A549 (cell line): ENCODE measurements around the gene USP34. TPM values are rescaled to one million over a fixed set of nuclear protein-coding genes. Genes with fewer than 3 reads are reported as not detected.

Experiments
- ATAC-seq, 2 experiments: fragments of 200-7000 bp in 1 of 2; fragments of >200 bp in 1 of 2; cut with Nextera tagmentation in 1 of 2; cut with Tn5 transposase in 1 of 2; 3 replicates each; pipeline versions ENCODE4 v1.8.0 to v1.9.1; 2018 to 2020; ENCODE audit warnings: mild to moderate bottlenecking in 1 of 2, moderate library complexity in 1 of 2
- CTCF ChIA-PET: fragments of 300-600 bp; sonication (Branson Sonifier 250); formaldehyde crosslinking; extraction: SDS; loops from one replicate; lab custom pipeline; 2021; ENCODE audit warnings: antibody characterized with exemption, inconsistent platforms; lab: Yijun Ruan, JAX
- POLR2A ChIA-PET: fragments of 350-600 bp; formaldehyde crosslinking; extraction: SDS; loops from one replicate; lab custom pipeline; 2021; ENCODE audit warnings: antibody characterized with exemption, inconsistent platforms; lab: Yijun Ruan, JAX
- DNase-seq, 2 experiments: peaks; one replicate each; pipeline versions ENCODE4 v3.0.0 to v3.0.0-alpha.2; 2011 to 2016; ENCODE audit warnings: low read depth in 1 of 2, low spot score in 1 of 2
- FAIRE-seq: peaks from 2 replicates; lab custom pipeline; 2011; peaks lifted over from hg19 to GRCh38; lab: Jason Lieb, UNC
- H3K27ac ChIP-seq, 2 experiments: fragments of >200 bp; sonication (Bioruptor Twin); formaldehyde crosslinking; 3 replicates each; pipeline ENCODE4 v1.5.1; 2016 to 2017
- H3K4me1 ChIP-seq: fragments of >200 bp; sonication (Bioruptor Twin); formaldehyde crosslinking; 3 replicates; pipeline ENCODE4 v1.6.1; 2016
- H3K4me2 ChIP-seq: fragments of >200 bp; sonication (Bioruptor Twin); formaldehyde crosslinking; 3 replicates; pipeline ENCODE4 v1.6.1; 2016
- H3K4me3 ChIP-seq: fragments of >200 bp; sonication (Bioruptor Twin); formaldehyde crosslinking; 3 replicates; pipeline ENCODE4 v1.5.1; 2016
- H3K9me3 ChIP-seq: fragments of >200 bp; sonication (Bioruptor Twin); formaldehyde crosslinking; 3 replicates; pipeline ENCODE4 v1.6.1; 2016
- BCL3 ChIP-seq: fragments of >200 bp; sonication (Bioruptor Twin); formaldehyde crosslinking; IDR thresholded peaks from 3 replicates; pipeline ENCODE4 v1.6.1; 2016
- CBX2 ChIP-seq: fragments of 200-600 bp; sonication (generic); IDR thresholded peaks from 2 replicates; pipeline ENCODE4 v1.6.1; 2016; ENCODE audit warnings: low read depth, mild to moderate bottlenecking, borderline replicate concordance
- CBX8 ChIP-seq: fragments of 200-600 bp; sonication (generic); IDR thresholded peaks from 2 replicates; pipeline ENCODE4 v1.6.1; 2016
- CHD4 ChIP-seq: fragments of 200-600 bp; sonication (generic); IDR thresholded peaks from 2 replicates; pipeline ENCODE4 v1.6.1; 2016; ENCODE audit warnings: antibody characterized with exemption, mild to moderate bottlenecking, borderline replicate concordance
- CTCF ChIP-seq: fragments of >200 bp; sonication (Bioruptor Twin); formaldehyde crosslinking; IDR thresholded peaks from 3 replicates; pipeline ENCODE4 v1.5.1; 2016
- E2F6 ChIP-seq: IDR thresholded peaks from 2 replicates; pipeline ENCODE4 v1.6.1; 2012; ENCODE audit warnings: low read depth, borderline replicate concordance
- FOSL2 ChIP-seq, 2 experiments: fragments of 450-650 bp in 1 of 2; fragments of >200 bp in 1 of 2; sonication (Bioruptor Twin) in 1 of 2; formaldehyde crosslinking; IDR thresholded peaks; 2 replicates each; pipeline versions ENCODE4 v1.5.0 to v1.6.1; 2016 to 2020; ENCODE audit warnings: mild to moderate bottlenecking in 1 of 2, moderate library complexity in 1 of 2
- HDAC2 ChIP-seq: fragments of 200-600 bp; sonication (generic); IDR thresholded peaks from 2 replicates; pipeline ENCODE4 v1.6.1; 2016
- HES2 ChIP-seq: fragments of >200 bp; sonication (Bioruptor Twin); formaldehyde crosslinking; IDR thresholded peaks from 2 replicates; pipeline ENCODE4 v1.6.1; 2016
- HMGXB4 ChIP-seq: fragments of 250-450 bp; sonication (Bioruptor Pico); IDR thresholded peaks from 2 replicates; pipeline ENCODE4 v1.5.0; 2021; ENCODE audit warnings: mild to moderate bottlenecking, moderate library complexity, borderline replicate concordance
- HOXA7 ChIP-seq: fragments of 250-450 bp; sonication (Bioruptor Pico); IDR thresholded peaks from 2 replicates; pipeline ENCODE4 v1.5.0; 2020; ENCODE audit warnings: mild to moderate bottlenecking, moderate library complexity
- JUN ChIP-seq, 2 experiments: fragments of >200 bp; sonication (Bioruptor Twin); formaldehyde crosslinking; IDR thresholded peaks; 2 replicates in 1 of 2; 3 replicates in 1 of 2; pipeline ENCODE4 v1.6.1; 2016 to 2017
- KDM5A ChIP-seq: fragments of 200-600 bp; sonication (generic); IDR thresholded peaks from 2 replicates; pipeline ENCODE4 v1.6.1; 2016; ENCODE audit warnings: antibody characterized with exemption, mild to moderate bottlenecking
- MAFK ChIP-seq: fragments of 450-650 bp; IDR thresholded peaks from 2 replicates; pipeline ENCODE4 v1.6.1; 2014; ENCODE audit not compliant: partially characterized antibody
- MAX ChIP-seq: IDR thresholded peaks from 2 replicates; pipeline ENCODE4 v1.6.1; 2012
- PHF8 ChIP-seq: fragments of 200-600 bp; sonication (generic); IDR thresholded peaks from 2 replicates; pipeline ENCODE4 v1.6.1; 2016; ENCODE audit warnings: low read depth, mild to moderate bottlenecking, antibody characterized with exemption, moderate library complexity, borderline replicate concordance
- REST ChIP-seq: fragments of 200-600 bp; sonication (generic); IDR thresholded peaks from 2 replicates; pipeline ENCODE4 v1.6.1; 2016; ENCODE audit warnings: antibody characterized with exemption, mild to moderate bottlenecking, moderate library complexity
- RNF2 ChIP-seq: fragments of 200-600 bp; sonication (generic); IDR thresholded peaks from 2 replicates; pipeline ENCODE4 v1.6.1; 2016; ENCODE audit warnings: low read depth, mild to moderate bottlenecking, antibody characterized with exemption, moderate library complexity, borderline replicate concordance
- SMC3 ChIP-seq: fragments of >200 bp; sonication (Bioruptor Twin); formaldehyde crosslinking; IDR thresholded peaks from 3 replicates; pipeline ENCODE4 v1.6.1; 2018; ENCODE audit warnings: inconsistent platforms
- ZFP36 ChIP-seq: fragments of 450-650 bp; IDR thresholded peaks from 2 replicates; pipeline ENCODE4 v1.6.1; 2014; ENCODE audit warnings: borderline replicate concordance; ENCODE audit not compliant: partially characterized antibody
- ZSCAN20 ChIP-seq: fragments of 250-450 bp; sonication (Bioruptor Pico); IDR thresholded peaks from 2 replicates; pipeline ENCODE4 v1.8.0; 2022; ENCODE audit warnings: mild to moderate bottlenecking, moderate library complexity
- WGBS: methylation state at CpG from one replicate; pipeline ENCODE4 v1.1.6; 2017; ENCODE audit errors: missing lambda C conversion rate; 5-methylcytosine and 5-hydroxymethylcytosine counted together
- polyA plus RNA-seq, 4 experiments: library from polyadenylated mRNA; depleted of rRNA in 3 of 4; stranded (reverse); fragments of >200 nt; fragmentation: RNase III in 1 of 4; extraction: RNeasy Plus Mini Kit Qiagen cat#74134 plus additional on column Dnase treatment in 1 of 4; gene quantifications; 2 replicates in 3 of 4; 3 replicates in 1 of 4; pipeline ENCODE4 v1.2.3, GENCODE V29; 2011 to 2017

USP34 gene
- polyA plus RNA-seq, 2 of the 4 experiments (the other 2 are of a cell fraction), result 47.7 to 132 TPM

GRCh38 chr2:61249521-61250071, 221.3 kb downstream of the USP34 start:
- H3K27ac ChIP-seq, result no peak overlapping the region
- CTCF ChIA-PET, result no interaction called here
- TF ChIP-seq HDAC2 (no peak), HOXA7 (CRISPR knock-in tag) (no peak), MAX (no peak), CTCF (no peak), JUN (IDR thresholded peaks at IDR 0.05) (no peak), E2F6 (no peak), FOSL2 (IDR thresholded peaks at IDR 0.05) (no peak), FOSL2 (CRISPR knock-in tag; IDR thresholded peaks at IDR 0.05) (no peak), ZFP36 (no peak)
- TF ChIP-seq, all 56 proteins: peak for 0
- no peak overlapping the region for H3K4me3 ChIP-seq
- H3K4me1 ChIP-seq, result peaks cover 5% of the 10 kb centered on the region; the same call in 2 of the 3 replicates
- POLR2A ChIA-PET, result no interaction called here
- FAIRE-seq (no peak), DNase-seq (no peak), ATAC-seq (peak; percentile 13 to 27; a peak in 2 of 6 replicates)
- WGBS, result 93% methylated on average over 9 of the region's 9 CpGs
- H3K9me3 ChIP-seq, result no peaks in the 10 kb centered on the region
- H3K4me2 ChIP-seq, result no peak overlapping the region

- peaks cover 8% of the 10 kb centered on the region; the same call in 2 of the 3 replicates for H3K4me1 ChIP-seq
Measured at GRCh38 chr2:61247204-61247812, 223.6 kb downstream of the USP34 start.

GRCh38 chr2:61244694-61245093, 226.2 kb downstream of the USP34 start:
- FAIRE-seq, result peak; percentile 7
- CTCF ChIA-PET, result no interaction called here
- Histone ChIP-seq H3K4me3 (no peak overlapping the region), H3K27ac (no peak overlapping the region), H3K9me3 (no peaks in the 10 kb centered on the region), H3K4me1 (peaks cover 8% of the 10 kb centered on the region; the same call in 2 of the 3 replicates), H3K4me2 (no peak overlapping the region)
- DNase-seq, result no peak
- TF ChIP-seq BCL3, result no peak
- TF ChIP-seq REST, result no peak
- TF ChIP-seq HES2, result no peak
- TF ChIP-seq CBX2, result no peak
- TF ChIP-seq CBX8, result no peak
- TF ChIP-seq PHF8, result no peak
- no peak for TF ChIP-seq CHD4
- TF ChIP-seq SMC3, result no peak
- no peak for TF ChIP-seq ZSCAN20
- no peak for TF ChIP-seq MAFK
- TF ChIP-seq KDM5A, result no peak
- no peak for TF ChIP-seq HMGXB4 (CRISPR knock-in tag)
- TF ChIP-seq RNF2, result no peak
- ATAC-seq, result no peak
- POLR2A ChIA-PET, result interaction anchor here (1.2 kb wide), 1 partner anchor 11 kb away, joined by 5 read pairs; no protein-coding TSS in a partner anchor
- 68% methylated on average over 1 of the region's 1 CpG for WGBS

More at GRCh38 chr2:61247204-61247812, 223.6 kb downstream of the USP34 start:
- no peaks in the 10 kb centered on the region for H3K9me3 ChIP-seq
- no peak overlapping the region for H3K4me3 ChIP-seq
- H3K4me2 ChIP-seq, result no peak overlapping the region
- TF ChIP-seq KDM5A, result no peak
- POLR2A ChIA-PET, result no interaction called here
- no peak for DNase-seq
- peak; percentile 39; a peak in 3 of 6 replicates for ATAC-seq
- FAIRE-seq, result no peak
- H3K27ac ChIP-seq, result no peak overlapping the region
- CTCF ChIA-PET, result interaction anchor here (0.6 kb wide), 1 partner anchor 16 kb away, joined by 3 read pairs; no protein-coding TSS in a partner anchor
